Stimulated activated memory B cell treated with anti-CD40 and anti-IgM and Interleukin-4, amounts not matched to agents 10 μg/mL and 1 μg/mL and 100 μg/mL, for 72 hours (primary cell): Measurements from ENCODE around the gene BAIAP2.
"Not testable (repeated sequence)": the region's sequence is repeated elsewhere in the genome, so short reads cannot be mapped to it uniquely, and the experiment has no call there.

Experiments
- ATAC-seq: fragments of 150-1000 bp; cut with Tn5 transposase; 2 replicates; pipeline ENCODE4 v1.10.0; 2021
- H3K27ac Mint-ChIP-seq: one replicate; pipeline ENCODE4 v1.8.0; 2022; ENCODE audit warnings: mild to moderate bottlenecking, mixed read lengths
- H3K27me3 Mint-ChIP-seq: one replicate; pipeline ENCODE4 v1.8.0; 2022; ENCODE audit warnings: mixed read lengths
- H3K36me3 Mint-ChIP-seq: one replicate; pipeline ENCODE4 v1.8.0; 2022; ENCODE audit warnings: mixed read lengths
- H3K4me1 Mint-ChIP-seq: one replicate; pipeline ENCODE4 v1.8.0; 2022; ENCODE audit warnings: mixed read lengths
- H3K4me3 Mint-ChIP-seq: one replicate; pipeline ENCODE4 v1.8.0; 2022; ENCODE audit warnings: mild to moderate bottlenecking, moderate library complexity, mixed read lengths
- H3K9me3 Mint-ChIP-seq: one replicate; pipeline ENCODE4 v1.8.0; 2022; ENCODE audit warnings: mixed read lengths

BAIAP2 gene

DNA sequence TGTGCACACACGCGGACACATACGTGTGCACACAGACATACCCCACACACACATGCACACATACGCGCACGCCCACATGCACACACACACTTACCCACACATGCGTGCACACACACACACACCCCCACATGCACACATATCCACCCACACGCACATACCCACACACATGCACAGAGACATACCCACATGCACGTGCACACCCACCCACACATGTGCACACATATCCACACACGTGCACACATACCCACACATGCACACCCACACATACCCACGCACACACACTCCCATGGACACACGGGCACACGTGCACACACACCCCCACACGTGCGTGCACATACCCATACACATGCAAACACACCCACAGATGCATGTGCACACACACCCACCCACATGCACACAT lies 103.1 kb downstream of the BAIAP2 start:
- Mint-ChIP-seq H3K4me3 (no peak overlapping the region), H3K9me3 (peaks cover 8% of the 10 kb centered on the region), H3K27ac (no peak overlapping the region), H3K27me3 (peaks cover 25% of the 10 kb centered on the region), H3K4me1 (peaks cover 9% of the 10 kb centered on the region), H3K36me3 (no peaks in the 10 kb centered on the region)
- no peak for ATAC-seq

DNA sequence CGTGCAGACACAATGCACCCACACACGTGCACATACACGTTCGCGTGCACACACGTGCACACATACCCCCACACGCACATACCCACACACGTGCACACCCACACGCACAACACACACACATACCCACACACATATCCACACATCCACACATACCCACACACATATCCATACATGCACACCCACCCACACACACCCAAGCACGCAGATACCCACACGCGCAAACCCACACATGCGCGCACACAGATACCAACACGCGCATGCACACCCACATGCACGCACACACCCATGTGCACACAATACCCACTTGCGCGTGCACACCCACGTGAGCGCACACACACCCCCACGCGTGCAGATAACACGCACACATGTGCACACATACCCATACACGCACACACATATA lies 103.5 kb downstream of the BAIAP2 start:
- Mint-ChIP-seq H3K36me3 (no peaks in the 10 kb centered on the region), H3K4me3 (no peak overlapping the region), H3K27me3 (peaks cover 30% of the 10 kb centered on the region), H3K4me1 (peaks cover 9% of the 10 kb centered on the region), H3K9me3 (peaks cover 8% of the 10 kb centered on the region), H3K27ac (no peak overlapping the region)
- no peak for ATAC-seq

DNA sequence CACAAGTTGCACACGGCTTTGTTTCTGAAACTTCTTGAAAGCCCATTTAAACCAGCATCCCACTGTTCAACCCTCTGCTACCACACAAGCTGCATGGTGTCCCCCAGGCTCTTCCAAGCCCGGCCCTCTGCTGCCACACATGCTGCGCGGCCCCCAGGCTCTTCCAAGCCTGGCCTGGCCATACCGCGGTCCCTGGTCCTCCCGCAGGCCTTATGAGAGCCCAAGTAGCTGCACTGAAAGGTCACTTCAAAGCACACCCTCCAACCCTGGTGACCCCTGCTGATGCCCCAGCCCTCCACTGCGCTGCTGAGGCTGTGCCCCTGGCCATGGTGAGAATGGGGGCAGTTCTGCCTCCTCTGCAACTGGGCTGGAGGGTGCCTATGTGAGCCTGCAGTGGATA lies 104.5 kb downstream of the BAIAP2 start:
- peaks cover 9% of the 10 kb centered on the region for H3K4me1 Mint-ChIP-seq
- H3K9me3 Mint-ChIP-seq: peaks cover 8% of the 10 kb centered on the region
- no peaks in the 10 kb centered on the region for H3K36me3 Mint-ChIP-seq
- H3K27me3 Mint-ChIP-seq: peaks cover 39% of the 10 kb centered on the region
- no peak for ATAC-seq
- H3K4me3 Mint-ChIP-seq: no peak overlapping the region
- H3K27ac Mint-ChIP-seq: no peak overlapping the region

DNA sequence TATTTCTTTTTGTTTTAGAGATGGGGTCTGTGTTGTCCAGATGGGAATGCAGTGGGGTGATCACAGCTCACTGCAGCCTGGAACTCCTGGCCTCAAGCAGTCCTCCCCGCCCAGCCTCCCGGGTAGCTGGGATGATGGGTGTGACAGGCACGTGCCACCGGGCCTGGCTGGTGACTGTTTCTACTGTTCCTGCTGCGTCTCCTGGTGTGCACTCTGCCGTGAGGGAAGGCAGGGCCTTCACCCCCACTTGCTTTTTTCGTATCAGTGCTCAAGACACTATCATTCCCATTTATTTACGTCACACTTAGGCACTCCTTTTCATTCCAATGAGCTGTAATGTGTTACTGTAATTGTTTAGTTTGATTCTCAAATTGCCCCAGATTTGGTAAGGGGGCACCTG lies 105.1 kb downstream of the BAIAP2 start:
- ATAC-seq: no peak
- Mint-ChIP-seq H3K4me1 (peaks cover 9% of the 10 kb centered on the region), H3K27ac (no peak overlapping the region)

DNA sequence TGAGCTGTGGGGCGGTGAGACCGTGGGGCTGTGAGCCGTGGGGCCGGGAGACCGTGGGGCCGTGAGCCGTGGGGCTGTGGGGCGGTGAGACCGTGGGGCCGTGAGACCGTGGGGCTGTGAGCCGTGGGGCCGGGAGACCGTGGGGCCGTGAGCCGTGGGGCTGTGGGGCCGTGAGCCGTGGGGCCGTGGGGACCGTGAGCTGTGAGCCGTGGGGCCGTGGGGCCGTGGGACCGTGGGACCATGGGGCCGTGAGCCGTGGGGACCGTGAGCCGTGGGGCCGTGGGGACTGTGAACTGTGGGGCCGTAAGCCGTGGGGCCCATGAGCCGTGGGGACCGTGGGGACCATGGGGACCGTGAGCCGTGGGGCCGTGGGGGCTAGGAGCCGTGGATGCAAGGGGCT lies 105.7 kb downstream of the BAIAP2 start:
- Mint-ChIP-seq H3K9me3 (peaks cover 8% of the 10 kb centered on the region), H3K36me3 (no peaks in the 10 kb centered on the region), H3K27ac (no peak overlapping the region), H3K4me3 (no peak overlapping the region), H3K4me1 (peaks cover 9% of the 10 kb centered on the region), H3K27me3 (peaks cover 52% of the 10 kb centered on the region)
- ATAC-seq: peak; percentile 55

More for the DNA sequence above, 105.1 kb downstream of the BAIAP2 start:
- H3K4me3 Mint-ChIP-seq: no peak overlapping the region
- no peaks in the 10 kb centered on the region for H3K36me3 Mint-ChIP-seq
- peaks cover 45% of the 10 kb centered on the region for H3K27me3 Mint-ChIP-seq
- peaks cover 8% of the 10 kb centered on the region for H3K9me3 Mint-ChIP-seq

DNA sequence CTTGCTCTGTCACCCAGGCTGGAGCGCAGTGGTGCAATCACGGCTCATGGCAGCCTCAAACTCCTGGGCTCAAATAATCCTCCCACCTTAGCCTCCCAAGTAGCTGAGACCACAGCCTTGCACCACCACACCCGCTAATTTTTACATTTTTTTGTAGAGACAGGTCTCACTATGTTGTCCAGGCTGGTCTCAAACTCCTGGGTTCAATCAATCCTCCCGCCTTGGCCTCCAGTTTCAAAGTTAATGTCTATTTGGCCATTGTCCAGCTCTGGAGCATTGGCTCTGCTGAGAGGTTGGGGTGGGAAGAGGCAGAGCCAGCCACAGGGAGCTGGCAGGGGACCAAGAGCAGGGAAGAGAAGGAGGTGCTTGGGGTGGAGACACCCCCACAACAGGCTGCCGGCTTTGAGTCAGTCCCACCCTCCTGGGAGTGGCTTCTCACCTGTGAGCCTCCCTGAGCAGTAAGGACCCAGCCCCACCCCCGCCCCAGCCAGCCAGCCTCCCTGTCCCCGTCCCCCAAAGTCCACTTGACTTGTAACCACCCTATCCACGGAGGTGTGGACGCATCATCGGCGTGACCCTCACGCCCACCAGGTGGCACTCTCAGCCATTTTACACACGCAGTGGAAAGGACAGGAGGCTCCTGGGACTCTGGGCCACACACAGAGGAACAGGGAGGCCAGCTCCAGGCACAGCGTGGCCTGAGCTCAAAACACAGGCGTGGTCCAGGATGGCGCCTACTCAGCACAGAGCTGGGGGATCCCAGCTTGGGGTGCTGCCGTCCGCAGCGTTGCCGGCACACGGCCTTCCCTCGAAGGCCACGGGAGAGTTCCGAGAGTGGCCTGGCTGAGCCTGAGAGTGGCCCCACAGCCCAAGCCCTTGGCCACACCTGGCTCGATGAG lies 107.6 kb downstream of the BAIAP2 start:
- Mint-ChIP-seq H3K4me3 (no peak overlapping the region), H3K4me1 (peaks cover 9% of the 10 kb centered on the region), H3K27ac (no peak overlapping the region), H3K9me3 (peaks cover 8% of the 10 kb centered on the region), H3K27me3 (peaks cover 53% of the 10 kb centered on the region), H3K36me3 (no peaks in the 10 kb centered on the region)
- peak; percentile 75 for ATAC-seq

DNA sequence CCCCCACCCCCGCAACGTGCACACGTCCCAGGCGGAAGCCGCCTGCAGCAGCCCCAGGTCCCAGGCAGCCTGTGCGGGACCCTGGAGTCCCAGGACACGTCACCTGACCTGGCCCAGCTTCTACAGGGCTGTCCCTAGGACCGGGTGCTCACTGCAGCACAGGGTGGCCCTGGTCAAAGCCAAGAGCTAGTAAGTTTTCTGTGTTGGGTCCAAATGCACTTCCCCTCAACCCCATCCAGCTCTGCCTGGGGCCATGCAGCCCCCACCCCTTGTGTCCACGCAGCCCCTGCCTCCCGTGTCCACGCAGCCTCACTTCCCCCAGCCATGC lies 108.2 kb downstream of the BAIAP2 start:
- peaks cover 55% of the 10 kb centered on the region for H3K27me3 Mint-ChIP-seq
- no peak overlapping the region for H3K4me3 Mint-ChIP-seq
- H3K36me3 Mint-ChIP-seq: no peaks in the 10 kb centered on the region
- peaks cover 4% of the 10 kb centered on the region for H3K9me3 Mint-ChIP-seq
- peaks cover 9% of the 10 kb centered on the region for H3K4me1 Mint-ChIP-seq
- ATAC-seq: no peak
- H3K27ac Mint-ChIP-seq: no peak overlapping the region

DNA sequence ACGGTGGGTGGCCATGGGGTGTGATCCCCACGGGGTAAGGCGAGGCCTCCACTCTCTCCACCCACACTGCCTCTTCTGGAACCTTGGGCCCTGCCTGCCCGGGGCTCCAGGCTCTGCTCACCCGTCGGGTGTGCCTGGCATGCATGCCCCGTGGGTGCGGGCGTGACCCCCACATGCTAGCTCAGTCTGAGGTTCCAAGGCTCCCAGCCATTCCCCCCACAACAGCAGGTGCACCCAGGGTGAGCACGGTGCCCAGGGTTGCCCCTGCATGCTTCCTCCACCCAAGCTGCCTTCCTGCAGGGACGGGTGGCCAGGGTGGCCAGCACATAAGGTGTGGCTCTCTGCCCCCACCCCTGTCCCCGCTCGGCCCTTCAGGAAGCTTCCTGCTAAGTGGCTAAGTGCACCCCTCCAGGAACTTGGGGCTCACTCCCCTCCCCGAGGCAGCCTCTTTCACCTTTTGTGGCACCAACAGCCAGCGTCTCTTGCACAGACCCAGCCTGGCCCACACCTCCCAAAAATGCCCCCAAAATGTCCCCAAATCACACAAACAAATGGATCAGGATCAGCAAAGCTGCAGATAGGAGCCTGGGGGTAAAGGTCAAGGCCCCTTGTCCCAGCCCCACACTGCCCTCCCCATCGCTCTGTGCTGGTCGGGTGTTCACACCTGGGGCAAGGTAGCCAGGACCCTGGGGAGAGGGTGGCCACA lies 108.9 kb downstream of the BAIAP2 start:
- H3K9me3 Mint-ChIP-seq: no peaks in the 10 kb centered on the region
- ATAC-seq: no peak
- peaks cover 62% of the 10 kb centered on the region for H3K27me3 Mint-ChIP-seq
- peaks cover 9% of the 10 kb centered on the region for H3K4me1 Mint-ChIP-seq
- H3K4me3 Mint-ChIP-seq: no peak overlapping the region
- no peak overlapping the region for H3K27ac Mint-ChIP-seq
- no peaks in the 10 kb centered on the region for H3K36me3 Mint-ChIP-seq

DNA sequence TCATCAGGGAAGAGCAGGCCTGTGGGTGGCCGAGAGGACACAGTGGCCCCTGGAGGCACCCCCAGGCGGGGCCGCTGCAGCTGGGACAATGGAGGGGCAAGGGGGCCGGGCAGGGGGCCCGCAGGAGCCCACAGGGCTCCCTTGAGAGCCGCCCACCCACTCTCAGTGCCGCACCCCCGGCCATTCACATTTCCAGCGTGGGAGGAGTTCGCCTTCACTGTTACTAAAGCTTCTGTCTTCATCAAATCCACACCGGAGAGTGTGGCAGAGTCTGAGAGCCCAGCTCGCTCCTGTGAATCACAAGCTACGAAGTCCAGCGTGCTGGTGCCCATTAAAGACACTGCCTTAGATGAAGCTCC lies 109.5 kb downstream of the BAIAP2 start:
- no peak for ATAC-seq
- Mint-ChIP-seq H3K27me3 (peaks cover 68% of the 10 kb centered on the region), H3K4me3 (no peak overlapping the region), H3K36me3 (no peaks in the 10 kb centered on the region), H3K4me1 (peaks cover 13% of the 10 kb centered on the region), H3K9me3 (no peaks in the 10 kb centered on the region), H3K27ac (no peak overlapping the region)

DNA sequence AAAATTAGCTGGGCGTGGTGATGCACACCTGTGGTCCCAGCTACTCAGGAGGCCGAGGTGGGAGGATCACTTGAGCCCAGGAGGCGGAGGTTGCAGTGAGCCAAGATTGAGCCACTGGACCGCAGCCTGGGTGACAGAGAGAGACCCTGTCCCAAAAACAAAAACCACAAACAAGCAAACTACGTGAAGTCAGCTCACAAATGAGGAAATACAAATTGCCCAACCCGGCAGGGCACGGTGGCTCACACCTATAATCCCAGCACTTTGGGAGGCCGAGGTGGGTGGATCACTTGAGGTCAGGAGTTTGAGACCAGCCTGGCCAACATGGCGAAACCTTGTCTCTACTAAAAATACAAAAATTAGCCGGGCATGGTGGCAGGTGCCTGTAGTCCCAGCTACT lies 111.3 kb downstream of the BAIAP2 start:
- H3K27me3 Mint-ChIP-seq: peaks cover 77% of the 10 kb centered on the region
- H3K4me1 Mint-ChIP-seq: peaks cover 20% of the 10 kb centered on the region
- ATAC-seq, H3K4me3 Mint-ChIP-seq, H3K36me3 Mint-ChIP-seq, H3K9me3 Mint-ChIP-seq, H3K27ac Mint-ChIP-seq: not testable (repeated sequence)

DNA sequence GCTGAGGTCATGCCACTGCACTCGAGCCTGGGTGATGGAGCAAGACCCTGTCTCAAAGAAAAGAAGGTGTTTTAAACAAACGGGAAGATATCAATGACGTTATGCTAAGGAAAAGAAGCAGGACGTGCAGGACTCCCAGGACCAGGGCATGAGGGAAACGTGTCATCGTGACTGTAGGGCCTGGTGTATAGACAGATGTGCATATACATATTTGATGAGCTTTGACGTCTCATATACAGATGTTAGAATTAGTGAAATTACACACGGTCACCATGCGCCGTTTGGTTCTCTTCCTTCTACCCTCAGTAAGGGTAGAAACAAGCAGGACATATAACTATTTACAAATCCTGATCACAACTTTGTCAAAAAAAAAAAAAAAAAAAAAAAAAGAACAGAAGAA lies 112.8 kb downstream of the BAIAP2 start:
- H3K4me1 Mint-ChIP-seq: peaks cover 12% of the 10 kb centered on the region
- no peaks in the 10 kb centered on the region for H3K9me3 Mint-ChIP-seq

DNA sequence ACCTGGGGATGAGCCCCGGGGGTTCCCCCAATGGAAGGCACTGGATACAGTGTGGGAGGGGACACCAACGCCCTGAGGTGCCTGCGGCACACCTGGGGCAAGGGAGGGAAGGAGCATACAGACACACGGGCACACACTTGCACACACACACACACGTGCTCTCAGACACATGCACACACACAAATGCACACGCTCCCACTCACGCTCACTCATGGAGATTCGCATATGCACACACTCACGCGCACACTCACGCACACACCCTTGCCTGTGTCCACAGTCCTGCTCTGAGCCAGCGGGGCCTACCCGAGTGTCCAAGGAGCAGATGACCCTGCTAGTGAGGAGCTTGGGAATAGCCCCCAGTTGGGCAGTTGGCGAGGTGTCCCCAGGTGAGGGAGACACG lies 113.6 kb downstream of the BAIAP2 start:
- Mint-ChIP-seq H3K9me3 (no peaks in the 10 kb centered on the region), H3K27ac (no peak overlapping the region), H3K4me3 (no peak overlapping the region), H3K36me3 (no peaks in the 10 kb centered on the region), H3K4me1 (peaks cover 17% of the 10 kb centered on the region), H3K27me3 (peaks cover 62% of the 10 kb centered on the region)
- ATAC-seq: no peak

More for the DNA sequence above, 112.8 kb downstream of the BAIAP2 start:
- H3K36me3 Mint-ChIP-seq: no peaks in the 10 kb centered on the region
- H3K27me3 Mint-ChIP-seq: peaks cover 70% of the 10 kb centered on the region
- ATAC-seq: no peak
- no peak overlapping the region for H3K27ac Mint-ChIP-seq
- no peak overlapping the region for H3K4me3 Mint-ChIP-seq

DNA sequence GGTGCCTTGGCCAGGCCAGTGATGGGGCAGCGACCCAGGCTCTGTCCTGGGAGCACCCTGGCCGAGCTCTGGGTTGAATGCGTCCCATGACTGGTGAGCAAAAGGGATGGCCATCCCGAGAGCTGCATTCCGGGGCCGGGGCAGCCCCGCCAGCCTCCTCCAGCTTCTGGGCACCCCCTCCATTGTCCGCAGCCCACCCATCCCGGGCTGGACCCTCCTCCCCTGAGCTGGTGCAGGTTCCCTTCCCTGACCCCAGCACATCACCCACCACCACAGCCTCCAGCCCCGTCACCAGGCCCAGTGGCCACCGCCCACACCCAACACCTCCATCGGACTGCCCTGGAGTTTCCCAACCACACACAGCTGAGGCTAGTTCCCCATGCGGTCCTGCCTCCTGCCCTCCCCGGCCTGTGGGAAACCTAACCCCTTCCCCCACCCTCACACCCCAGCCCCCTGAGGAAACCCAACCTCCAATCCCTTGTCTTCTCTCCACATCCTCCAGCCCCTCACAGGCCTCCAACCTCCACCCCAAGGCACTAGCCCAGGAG lies 114.1 kb downstream of the BAIAP2 start:
- ATAC-seq: peak; percentile 54

DNA sequence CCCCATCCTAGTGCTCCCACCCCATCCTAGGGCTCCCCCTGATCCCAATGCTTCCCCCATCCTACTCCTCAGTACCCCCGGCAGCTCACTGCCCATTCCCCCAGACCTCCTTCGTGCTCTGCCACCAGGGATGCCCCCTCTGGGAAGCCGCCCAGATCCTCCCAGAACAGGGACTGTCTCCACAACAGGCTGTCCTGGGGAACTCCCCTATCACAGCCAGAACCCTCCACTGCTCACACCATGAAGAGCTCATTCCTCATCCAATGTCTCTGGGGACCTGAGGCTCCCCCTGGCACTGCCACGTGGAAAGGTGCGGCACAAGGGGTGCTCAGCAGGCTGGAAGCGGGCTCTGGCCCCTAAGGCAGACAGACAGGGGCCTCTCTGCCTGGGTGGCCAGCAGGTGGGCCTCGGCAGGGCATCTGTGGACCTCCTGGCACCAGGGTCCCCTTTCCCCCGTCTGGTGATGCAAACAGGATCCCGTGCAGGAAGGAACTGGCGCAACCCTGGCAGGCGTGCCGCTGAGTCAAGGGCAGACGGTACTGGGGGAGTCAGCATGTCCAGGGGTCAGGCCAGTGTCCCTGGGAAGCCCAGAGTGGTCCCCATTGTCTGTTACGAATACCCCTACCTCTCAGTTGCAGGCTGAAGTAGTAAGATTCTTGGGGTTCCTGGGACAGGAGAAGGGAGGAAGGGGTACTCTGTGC lies 115.6 kb downstream of the BAIAP2 start:
- no peak for ATAC-seq
- no peaks in the 10 kb centered on the region for H3K36me3 Mint-ChIP-seq
- peaks cover 42% of the 10 kb centered on the region for H3K27me3 Mint-ChIP-seq
- H3K4me3 Mint-ChIP-seq: no peak overlapping the region
- H3K9me3 Mint-ChIP-seq: no peaks in the 10 kb centered on the region
- H3K27ac Mint-ChIP-seq: no peak overlapping the region
- peaks cover 19% of the 10 kb centered on the region for H3K4me1 Mint-ChIP-seq

More for the DNA sequence above, 114.1 kb downstream of the BAIAP2 start:
- peaks cover 57% of the 10 kb centered on the region for H3K27me3 Mint-ChIP-seq
- no peaks in the 10 kb centered on the region for H3K9me3 Mint-ChIP-seq
- peaks cover 19% of the 10 kb centered on the region for H3K4me1 Mint-ChIP-seq
- H3K4me3 Mint-ChIP-seq: no peak overlapping the region
- H3K36me3 Mint-ChIP-seq: no peaks in the 10 kb centered on the region
- no peak overlapping the region for H3K27ac Mint-ChIP-seq

DNA sequence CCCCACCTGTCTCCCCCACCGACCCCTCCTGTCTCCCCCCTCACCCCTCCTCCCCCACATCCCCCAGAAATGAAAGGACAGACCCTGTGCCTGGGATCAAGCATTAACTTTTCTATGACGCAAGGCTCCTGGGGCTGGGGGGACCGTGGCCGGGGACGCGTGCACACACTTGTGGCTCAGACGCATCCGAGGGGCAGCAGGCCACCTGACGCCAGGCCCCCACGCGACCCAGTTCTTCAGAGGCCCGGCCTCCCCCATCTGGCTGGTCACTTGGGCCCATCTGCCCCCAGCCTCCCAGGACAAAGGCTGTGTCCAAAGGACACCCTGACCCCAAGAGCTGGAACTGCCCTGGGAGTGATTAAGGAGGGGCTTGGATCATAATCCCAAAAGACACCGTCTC lies 116.3 kb downstream of the BAIAP2 start:
- Mint-ChIP-seq H3K27ac (no peak overlapping the region), H3K9me3 (no peaks in the 10 kb centered on the region), H3K4me1 (peaks cover 19% of the 10 kb centered on the region), H3K27me3 (peaks cover 40% of the 10 kb centered on the region), H3K4me3 (no peak overlapping the region), H3K36me3 (no peaks in the 10 kb centered on the region)
- no peak for ATAC-seq
